Endodermal cell (in vitro differentiated cells): ENCODE results near the gene ITSN1. TPM values are rescaled to one million over a fixed set of nuclear protein-coding genes. Genes with fewer than 3 reads are reported as not detected.

Source experiments
- DNase-seq: peaks from one replicate; pipeline ENCODE4 v3.0.0-alpha.2; 2017
- H3K27ac ChIP-seq: 2 replicates; pipeline ENCODE4 v1.5.1; 2013; ENCODE audit warnings: mild to moderate bottlenecking, low read depth, low read length, moderate library complexity
- H3K27me3 ChIP-seq: 2 replicates; pipeline ENCODE4 v1.6.1; 2013; ENCODE audit warnings: mild to moderate bottlenecking, low read length, moderate library complexity; ENCODE audit not compliant: insufficient read depth, control insufficient read depth, poor library complexity, severe bottlenecking
- H3K36me3 ChIP-seq: 2 replicates; pipeline ENCODE4 v1.7.0; 2013; ENCODE audit warnings: mild to moderate bottlenecking, low read length, moderate library complexity; ENCODE audit not compliant: control insufficient read depth, insufficient read depth
- H3K4me1 ChIP-seq: one replicate; pipeline ENCODE4 v1.7.0; 2013; ENCODE audit warnings: low read length; ENCODE audit not compliant: control insufficient read depth, insufficient read depth
- H3K4me3 ChIP-seq: 2 replicates; pipeline ENCODE4 v1.5.1; 2013; ENCODE audit warnings: mild to moderate bottlenecking, low read length, moderate library complexity
- H3K9ac ChIP-seq: 2 replicates; pipeline ENCODE4 v1.6.1; 2013; ENCODE audit warnings: mild to moderate bottlenecking, low read length, moderate library complexity; ENCODE audit not compliant: poor library complexity, severe bottlenecking; ENCODE audit errors: extremely low read depth
- H3K9me3 ChIP-seq: 2 replicates; pipeline ENCODE4 v1.6.1; 2013; ENCODE audit warnings: mild to moderate bottlenecking, low read length, moderate library complexity; ENCODE audit not compliant: control insufficient read depth
- H3K27ac Mint-ChIP-seq: 2 replicates; pipeline ENCODE4 v1.8.0; 2020; ENCODE audit warnings: mixed read lengths
- H3K27me3 Mint-ChIP-seq: 2 replicates; pipeline ENCODE4 v1.8.0; 2021; ENCODE audit warnings: mild to moderate bottlenecking, mixed read lengths; ENCODE audit not compliant: insufficient read depth
- H3K36me3 Mint-ChIP-seq: 2 replicates; pipeline ENCODE4 v1.8.0; 2020; ENCODE audit warnings: low read depth, mixed read lengths
- H3K4me1 Mint-ChIP-seq: 2 replicates; pipeline ENCODE4 v1.8.0; 2020; ENCODE audit warnings: mixed read lengths
- H3K4me3 Mint-ChIP-seq: 2 replicates; pipeline ENCODE4 v1.8.0; 2020; ENCODE audit warnings: mild to moderate bottlenecking, moderate library complexity, mixed read lengths
- H3K9me3 Mint-ChIP-seq: 2 replicates; pipeline ENCODE4 v1.8.0; 2020; ENCODE audit warnings: mild to moderate bottlenecking, mixed read lengths
- WGBS, 2 experiments: methylation state at CpG; one replicate each; pipeline versions ENCODE4 v1.1.5 to v1.1.7; 2013; ENCODE audit warnings: missing lambda C conversion rate in 2 of 2, mixed read lengths in 1 of 2; ENCODE audit not compliant: insufficient coverage in 1 of 2, insufficient read length in 1 of 2; 5-methylcytosine and 5-hydroxymethylcytosine counted together
- total RNA-seq, 2 donors: library from RNA; stranded (reverse); fragmentation: NEBNext Ultra II Directional in 1 of 2; extraction: Animal tissue kit (Norgen Biotek cat#: 25700) in 1 of 2; gene quantifications; 2 replicates in 1 of 2; 3 replicates in 1 of 2; pipeline ENCODE4 v1.2.1, GENCODE V29; 2021
- TF ChIP-seq, protein P1 (sequence below): fragments of 200-600 bp; sonication (generic); conservative IDR thresholded peaks from 2 replicates; pipeline ENCODE4 v1.5.0; 2021; ENCODE audit warnings: antibody characterized with exemption, mild to moderate bottlenecking

ITSN1 gene
- total RNA-seq, 2 donors from 2014 or later, result 89.6 to 104 TPM

DNA sequence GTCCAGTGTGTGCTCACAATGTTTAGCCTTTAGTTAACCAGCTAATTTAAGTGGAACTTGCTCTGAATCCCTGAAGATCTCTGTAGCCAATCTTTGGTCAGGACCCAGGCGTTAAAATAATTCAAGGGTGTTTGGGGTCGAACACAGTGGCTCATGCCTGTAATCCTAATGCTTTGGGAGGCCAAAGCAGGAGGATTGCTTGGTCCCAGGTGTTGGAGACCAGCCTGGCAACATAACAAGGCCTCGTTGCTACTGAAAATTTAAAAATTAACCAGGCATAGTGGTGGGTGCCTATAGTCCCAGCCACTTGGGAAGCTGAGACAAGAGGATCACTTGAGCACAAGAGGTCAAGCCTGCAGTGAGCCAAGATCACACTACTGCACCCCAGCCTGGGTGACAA, 94.3 kb downstream of the ITSN1 start:
- WGBS, 2 experiments, result 78 to 92% methylated on average over 3 of the region's 3 CpGs
- H3K36me3 Mint-ChIP-seq, result peaks cover 28% of the 10 kb centered on the region
- TF ChIP-seq, protein P1, sequence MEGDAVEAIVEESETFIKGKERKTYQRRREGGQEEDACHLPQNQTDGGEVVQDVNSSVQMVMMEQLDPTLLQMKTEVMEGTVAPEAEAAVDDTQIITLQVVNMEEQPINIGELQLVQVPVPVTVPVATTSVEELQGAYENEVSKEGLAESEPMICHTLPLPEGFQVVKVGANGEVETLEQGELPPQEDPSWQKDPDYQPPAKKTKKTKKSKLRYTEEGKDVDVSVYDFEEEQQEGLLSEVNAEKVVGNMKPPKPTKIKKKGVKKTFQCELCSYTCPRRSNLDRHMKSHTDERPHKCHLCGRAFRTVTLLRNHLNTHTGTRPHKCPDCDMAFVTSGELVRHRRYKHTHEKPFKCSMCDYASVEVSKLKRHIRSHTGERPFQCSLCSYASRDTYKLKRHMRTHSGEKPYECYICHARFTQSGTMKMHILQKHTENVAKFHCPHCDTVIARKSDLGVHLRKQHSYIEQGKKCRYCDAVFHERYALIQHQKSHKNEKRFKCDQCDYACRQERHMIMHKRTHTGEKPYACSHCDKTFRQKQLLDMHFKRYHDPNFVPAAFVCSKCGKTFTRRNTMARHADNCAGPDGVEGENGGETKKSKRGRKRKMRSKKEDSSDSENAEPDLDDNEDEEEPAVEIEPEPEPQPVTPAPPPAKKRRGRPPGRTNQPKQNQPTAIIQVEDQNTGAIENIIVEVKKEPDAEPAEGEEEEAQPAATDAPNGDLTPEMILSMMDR, result no peak
- H3K4me1 ChIP-seq, result peaks cover 10% of the 10 kb centered on the region
- no peak overlapping the region for H3K4me3 Mint-ChIP-seq
- H3K27ac Mint-ChIP-seq, result no peak overlapping the region
- no peaks in the 10 kb centered on the region for H3K9me3 ChIP-seq
- no peak overlapping the region for H3K27ac ChIP-seq
- no peak overlapping the region for H3K9ac ChIP-seq
- H3K27me3 Mint-ChIP-seq, result no peaks in the 10 kb centered on the region
- no peaks in the 10 kb centered on the region for H3K27me3 ChIP-seq
- no peak for DNase-seq
- no peaks in the 10 kb centered on the region for H3K9me3 Mint-ChIP-seq
- no peak overlapping the region for H3K4me3 ChIP-seq
- peaks cover 41% of the 10 kb centered on the region for H3K36me3 ChIP-seq
- H3K4me1 Mint-ChIP-seq, result peaks cover 12% of the 10 kb centered on the region

DNA sequence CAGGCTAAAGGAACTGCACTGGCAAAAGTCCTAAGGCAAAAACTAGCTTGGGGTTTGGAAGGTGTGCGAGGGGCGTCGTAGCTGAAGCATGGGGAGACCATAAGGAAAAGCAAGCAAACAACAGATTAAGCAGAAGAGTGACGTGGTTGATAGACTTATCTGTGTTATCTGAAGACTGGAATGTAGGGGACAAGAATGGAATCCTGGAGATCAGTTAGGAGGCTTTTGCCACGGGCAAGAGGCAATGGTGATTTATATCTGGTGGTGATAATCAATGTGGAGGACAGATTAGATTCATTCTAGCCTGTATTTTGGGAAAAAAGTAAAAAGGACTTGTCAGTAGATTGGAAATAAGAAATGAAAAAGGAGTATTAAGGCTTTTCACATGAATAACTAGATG, 97.4 kb downstream of the ITSN1 start:
- peaks cover 2% of the 10 kb centered on the region for H3K4me1 Mint-ChIP-seq
- Histone ChIP-seq H3K27me3 (no peaks in the 10 kb centered on the region), H3K4me1 (no peaks in the 10 kb centered on the region), H3K4me3 (no peak overlapping the region), H3K36me3 (peaks cover 45% of the 10 kb centered on the region), H3K9ac (peak overlapping the region; percentile 19), H3K9me3 (no peaks in the 10 kb centered on the region), H3K27ac (no peak overlapping the region)
- DNase-seq, result no peak
- TF ChIP-seq, protein P1, result no peak
- no peak overlapping the region for H3K4me3 Mint-ChIP-seq
- no peaks in the 10 kb centered on the region for H3K9me3 Mint-ChIP-seq
- H3K36me3 Mint-ChIP-seq, result peaks cover 31% of the 10 kb centered on the region
- WGBS, 2 experiments, result 61 to 76% methylated on average over 5 of the region's 5 CpGs
- H3K27ac Mint-ChIP-seq, result no peak overlapping the region
- H3K27me3 Mint-ChIP-seq, result no peaks in the 10 kb centered on the region

DNA sequence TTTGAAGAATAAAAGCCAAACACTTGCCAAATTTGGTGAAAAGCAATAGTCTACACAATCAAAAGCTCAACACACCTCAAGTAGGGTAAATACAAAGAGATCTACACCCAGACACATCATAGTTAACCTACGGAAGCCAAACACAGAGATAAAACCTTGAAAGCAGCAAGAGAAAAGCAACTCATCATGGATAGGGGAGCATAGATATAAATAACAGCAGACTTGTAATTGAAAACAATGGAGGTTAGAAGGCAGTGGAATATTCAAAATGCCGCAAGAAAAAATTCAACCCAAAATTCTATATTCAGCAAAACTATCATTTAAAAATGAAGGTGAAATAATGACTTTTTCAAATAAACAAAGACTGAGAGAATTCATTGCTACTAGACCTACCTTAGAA, 105.1 kb downstream of the ITSN1 start:
- no peaks in the 10 kb centered on the region for H3K4me1 ChIP-seq
- TF ChIP-seq, protein P1, result no peak
- no peak for DNase-seq
- no peak overlapping the region for H3K4me3 ChIP-seq
- no peak overlapping the region for H3K9ac ChIP-seq
- Mint-ChIP-seq H3K9me3 (peaks cover 20% of the 10 kb centered on the region), H3K4me3 (no peak overlapping the region), H3K27ac (no peak overlapping the region), H3K4me1 (no peaks in the 10 kb centered on the region), H3K36me3 (peaks cover 53% of the 10 kb centered on the region), H3K27me3 (no peaks in the 10 kb centered on the region)
- H3K36me3 ChIP-seq, result peaks cover 62% of the 10 kb centered on the region
- H3K9me3 ChIP-seq, result peaks cover 26% of the 10 kb centered on the region
- no peak overlapping the region for H3K27ac ChIP-seq
- no peaks in the 10 kb centered on the region for H3K27me3 ChIP-seq
- WGBS, 2 experiments, result 90% methylated on average over 1 of the region's 2 CpGs; no CpG with 5 or more reads in 1 of the 2 experiments
